GM23338 (cell line): ENCODE results near the gene CCDC106.

Experiments used
- EZH2 ChIP-seq: fragments of 200-600 bp; sonication (generic); IDR thresholded peaks from one replicate; pipeline ENCODE4 v1.8.0; 2017; ENCODE audit warnings: antibody characterized with exemption, mild to moderate bottlenecking, low read depth; ENCODE audit not compliant: unreplicated experiment
- EZH2phosphoT487 ChIP-seq: fragments of 200-600 bp; sonication (generic); IDR thresholded peaks from one replicate; pipeline ENCODE4 v1.8.1; 2018; ENCODE audit warnings: antibody characterized with exemption; ENCODE audit not compliant: unreplicated experiment
- JUNB ChIP-seq: IDR thresholded peaks from one replicate; pipeline ENCODE4 v1.6.1; 2016; ENCODE audit warnings: antibody characterized with exemption; ENCODE audit not compliant: unreplicated experiment
- POLR2AphosphoS5 ChIP-seq: IDR thresholded peaks from 2 replicates; pipeline ENCODE4 v1.6.1; 2016; ENCODE audit warnings: antibody characterized with exemption, low read depth
- ZNF114 ChIP-seq: fragments of 250-450 bp; sonication (Bioruptor Pico); IDR thresholded peaks from 2 replicates; pipeline ENCODE4 v1.5.0; 2020; ENCODE audit warnings: mild to moderate bottlenecking, moderate library complexity
- TF ChIP-seq, protein P1 (sequence below), 2 experiments: fragments of 200-600 bp in 1 of 2; sonication (generic) in 1 of 2; conservative IDR thresholded peaks; 2 replicates each; pipeline versions ENCODE4 v1.5.1 to v1.6.1; 2016 to 2017; ENCODE audit warnings: antibody characterized with exemption in 2 of 2, low read depth in 2 of 2, mild to moderate bottlenecking in 2 of 2, moderate library complexity in 1 of 2

DNA sequence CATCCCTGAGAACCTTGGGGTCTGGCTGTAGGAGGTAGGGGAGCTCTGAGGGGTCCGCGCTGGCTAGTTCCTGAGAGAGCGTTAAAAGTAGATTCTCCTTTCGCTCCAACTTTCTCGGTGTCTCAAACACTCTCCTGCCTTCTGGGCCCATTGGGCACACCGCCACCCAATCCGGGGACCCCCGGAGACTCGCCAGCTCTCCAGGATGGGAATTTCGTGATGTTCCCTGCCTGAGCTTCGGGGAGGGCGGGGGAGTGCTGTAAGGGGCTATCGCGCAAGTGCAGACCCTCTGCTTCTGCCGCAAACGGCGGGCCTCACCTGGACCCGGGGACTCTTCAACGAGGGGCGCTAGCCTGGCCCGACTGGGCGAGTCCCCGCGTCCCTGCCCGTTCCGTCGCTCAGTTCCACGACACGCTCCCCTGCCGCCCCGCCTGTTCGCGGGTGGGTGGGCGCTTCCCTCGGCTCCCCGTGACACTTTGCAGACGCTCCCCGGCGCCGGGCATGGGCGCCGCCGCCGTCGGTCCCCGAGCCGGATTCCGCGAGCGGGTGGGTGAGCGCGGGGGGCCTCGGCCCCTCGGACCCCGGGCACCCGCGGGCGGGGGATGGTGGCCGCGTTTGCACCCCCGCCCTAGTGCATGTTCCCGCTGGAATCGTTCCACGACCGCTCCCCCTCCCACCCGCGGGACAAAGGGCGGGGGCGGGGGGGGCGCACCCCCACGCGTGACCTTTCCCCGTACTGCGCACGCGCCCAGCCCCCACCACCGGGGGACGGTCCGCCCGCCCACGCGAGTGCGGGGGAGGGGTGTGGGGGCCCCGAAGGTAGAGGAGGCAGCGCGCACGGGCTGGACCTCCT is at the start of gene CCDC106:
- TF ChIP-seq EZH2 (no peak), ZNF114 (CRISPR knock-in tag) (no peak), EZH2phosphoT487 (no peak), POLR2AphosphoS5 (peak; percentile 6; the same call in 1 of the 2 replicates), JUNB (peak; percentile 99)
- TF ChIP-seq, protein P1, sequence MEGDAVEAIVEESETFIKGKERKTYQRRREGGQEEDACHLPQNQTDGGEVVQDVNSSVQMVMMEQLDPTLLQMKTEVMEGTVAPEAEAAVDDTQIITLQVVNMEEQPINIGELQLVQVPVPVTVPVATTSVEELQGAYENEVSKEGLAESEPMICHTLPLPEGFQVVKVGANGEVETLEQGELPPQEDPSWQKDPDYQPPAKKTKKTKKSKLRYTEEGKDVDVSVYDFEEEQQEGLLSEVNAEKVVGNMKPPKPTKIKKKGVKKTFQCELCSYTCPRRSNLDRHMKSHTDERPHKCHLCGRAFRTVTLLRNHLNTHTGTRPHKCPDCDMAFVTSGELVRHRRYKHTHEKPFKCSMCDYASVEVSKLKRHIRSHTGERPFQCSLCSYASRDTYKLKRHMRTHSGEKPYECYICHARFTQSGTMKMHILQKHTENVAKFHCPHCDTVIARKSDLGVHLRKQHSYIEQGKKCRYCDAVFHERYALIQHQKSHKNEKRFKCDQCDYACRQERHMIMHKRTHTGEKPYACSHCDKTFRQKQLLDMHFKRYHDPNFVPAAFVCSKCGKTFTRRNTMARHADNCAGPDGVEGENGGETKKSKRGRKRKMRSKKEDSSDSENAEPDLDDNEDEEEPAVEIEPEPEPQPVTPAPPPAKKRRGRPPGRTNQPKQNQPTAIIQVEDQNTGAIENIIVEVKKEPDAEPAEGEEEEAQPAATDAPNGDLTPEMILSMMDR (conservative IDR thresholded peaks at IDR 0.05; ENCODE audit: low read depth in 2 of 2), result no peak
